ENCODE results near the gene FYB1.

GRCh38 chr5:39113354-39113953 lies 105.9 kb downstream of the FYB1 start:
- TF ChIP-seq CTCF (IDR thresholded peaks at IDR 0.05) (no peak), POLR2AphosphoS5 (IDR thresholded peaks at IDR 0.05; ENCODE audit: low read depth, low read length) (no peak), REST (IDR thresholded peaks at IDR 0.05; ENCODE audit: insufficient read depth in 1 of 2, low read depth in 2 of 2, low read length in 1 of 2) (no peak), SIN3A (IDR thresholded peaks at IDR 0.05; ENCODE audit: borderline replicate concordance, insufficient read depth, low read depth, low read length) (no peak), TCF7L2 (IDR thresholded peaks at IDR 0.05; ENCODE audit: low read depth, low read length) (no peak)

Data from Panc1 (cell line).